Measurements from ENCODE around the gene CAMK1D.
"Not testable (repeated sequence)": the region's sequence is repeated elsewhere in the genome, so short reads cannot be mapped to it uniquely, and the experiment has no call there.

Gene CAMK1D

DNA sequence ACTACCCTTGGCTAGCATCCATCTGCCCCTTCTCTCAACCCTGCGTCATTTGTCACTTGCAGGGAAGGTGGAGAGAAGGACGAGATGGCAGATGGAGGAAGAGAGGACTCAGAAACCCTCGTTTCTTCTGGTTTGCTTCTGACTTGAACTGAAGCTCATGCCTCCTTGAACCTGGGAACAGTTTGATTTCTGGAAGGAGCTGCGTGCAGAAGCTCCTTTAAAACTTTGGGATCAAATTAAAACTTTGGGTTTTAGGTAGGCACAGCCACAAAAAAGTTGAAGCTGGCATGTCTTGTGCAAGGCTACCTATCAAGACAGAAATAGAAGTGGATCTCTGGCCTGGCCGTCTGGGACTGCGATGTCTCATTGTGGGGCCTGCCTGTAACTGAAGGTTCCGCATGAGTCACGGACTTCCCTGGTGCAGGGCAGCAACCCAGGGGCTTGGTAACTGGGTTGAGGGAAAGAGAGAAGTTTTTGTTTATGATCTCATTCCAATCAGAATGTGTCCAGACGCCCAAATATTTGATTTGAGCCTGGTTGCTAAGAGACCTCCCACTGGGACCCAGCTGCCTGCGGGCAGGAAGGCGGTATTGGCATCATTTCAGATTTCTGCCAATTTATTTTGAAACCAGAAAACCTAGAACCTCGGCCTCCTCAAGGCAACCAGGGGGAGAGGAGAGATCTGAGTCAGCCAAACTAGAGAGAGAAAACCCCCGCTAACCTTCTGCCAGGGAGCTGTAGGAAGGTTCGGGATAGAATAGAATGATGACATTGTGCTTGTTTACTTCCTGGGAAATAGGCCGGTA lies 15.8 kb upstream of the CAMK1D start:
- Histone ChIP-seq H2AFZ (ENCODE audit: low read length) (no peak overlapping the region), H3K27ac (ENCODE audit: low read length) (no peak overlapping the region)

DNA sequence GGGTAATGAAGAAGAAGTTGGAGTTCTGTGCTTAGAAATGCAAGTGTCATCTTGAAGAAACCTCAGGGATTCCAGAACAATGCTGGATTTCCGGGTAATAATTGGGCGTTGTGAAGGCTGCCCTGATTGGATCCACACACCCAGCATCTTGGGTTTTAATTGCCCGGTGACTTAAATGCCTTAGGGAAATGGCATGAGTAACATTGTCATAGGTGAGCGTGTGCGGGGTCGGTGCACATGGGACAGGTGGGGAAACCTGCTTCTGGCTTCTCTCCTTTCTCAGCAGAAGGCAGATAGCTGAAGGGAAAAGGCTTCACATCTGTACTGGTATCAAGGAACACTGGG lies 15.2 kb upstream of the CAMK1D start:
- TF ChIP-seq, protein P1, sequence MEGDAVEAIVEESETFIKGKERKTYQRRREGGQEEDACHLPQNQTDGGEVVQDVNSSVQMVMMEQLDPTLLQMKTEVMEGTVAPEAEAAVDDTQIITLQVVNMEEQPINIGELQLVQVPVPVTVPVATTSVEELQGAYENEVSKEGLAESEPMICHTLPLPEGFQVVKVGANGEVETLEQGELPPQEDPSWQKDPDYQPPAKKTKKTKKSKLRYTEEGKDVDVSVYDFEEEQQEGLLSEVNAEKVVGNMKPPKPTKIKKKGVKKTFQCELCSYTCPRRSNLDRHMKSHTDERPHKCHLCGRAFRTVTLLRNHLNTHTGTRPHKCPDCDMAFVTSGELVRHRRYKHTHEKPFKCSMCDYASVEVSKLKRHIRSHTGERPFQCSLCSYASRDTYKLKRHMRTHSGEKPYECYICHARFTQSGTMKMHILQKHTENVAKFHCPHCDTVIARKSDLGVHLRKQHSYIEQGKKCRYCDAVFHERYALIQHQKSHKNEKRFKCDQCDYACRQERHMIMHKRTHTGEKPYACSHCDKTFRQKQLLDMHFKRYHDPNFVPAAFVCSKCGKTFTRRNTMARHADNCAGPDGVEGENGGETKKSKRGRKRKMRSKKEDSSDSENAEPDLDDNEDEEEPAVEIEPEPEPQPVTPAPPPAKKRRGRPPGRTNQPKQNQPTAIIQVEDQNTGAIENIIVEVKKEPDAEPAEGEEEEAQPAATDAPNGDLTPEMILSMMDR (IDR thresholded peaks at IDR 0.05; ENCODE audit: low read length): no peak
- no peak for TF ChIP-seq EZH2 (optimal IDR thresholded peaks at IDR 0.05; ENCODE audit: low read depth, low read length)
- no peak for TF ChIP-seq EZH2phosphoT487 (IDR thresholded peaks at IDR 0.05; ENCODE audit: low read length)
- H4K20me1 ChIP-seq (ENCODE audit: insufficient read depth, low read length): no peaks in the 10 kb centered on the region
- H3K4me2 ChIP-seq (ENCODE audit: low read depth, low read length): no peak overlapping the region
- H3K9me2 ChIP-seq (replicated peaks; ENCODE audit: insufficient read depth, low read length): no peaks in the 10 kb centered on the region
- H3K4me3 ChIP-seq (ENCODE audit: low read length): no peak overlapping the region
- no peak for DNase-seq
- no peak overlapping the region for H3K9ac ChIP-seq (ENCODE audit: low read length)
- H3F3A ChIP-seq (ENCODE audit: insufficient read depth, low read length): no peaks in the 10 kb centered on the region
- H3K9me3 ChIP-seq (replicated peaks; ENCODE audit: insufficient read depth, low read length): no peaks in the 10 kb centered on the region
- H3K27ac ChIP-seq (ENCODE audit: low read length): no peak overlapping the region
- no peaks in the 10 kb centered on the region for H3K4me1 ChIP-seq (ENCODE audit: low read length)
- no peaks in the 10 kb centered on the region for H3K36me3 ChIP-seq (replicated peaks; ENCODE audit: insufficient read depth, low read length)
- H2AFZ ChIP-seq (ENCODE audit: low read length): no peak overlapping the region
- no peaks in the 10 kb centered on the region for H3K79me2 ChIP-seq (ENCODE audit: low read length)
- H3K27me3 ChIP-seq (replicated peaks; ENCODE audit: insufficient read depth, low read length): no peaks in the 10 kb centered on the region

More for the DNA sequence above, 15.8 kb upstream of the CAMK1D start:
- Histone ChIP-seq H3K4me3 (ENCODE audit: low read length) (no peak overlapping the region), H3K4me2 (ENCODE audit: low read depth, low read length) (no peak overlapping the region), H3K4me1 (ENCODE audit: low read length) (no peaks in the 10 kb centered on the region), H3K27me3 (replicated peaks; ENCODE audit: insufficient read depth, low read length) (no peaks in the 10 kb centered on the region), H3K9ac (ENCODE audit: low read length) (no peak overlapping the region), H3K79me2 (ENCODE audit: low read length) (no peaks in the 10 kb centered on the region), H4K20me1 (ENCODE audit: insufficient read depth, low read length) (no peaks in the 10 kb centered on the region), H3K36me3 (replicated peaks; ENCODE audit: insufficient read depth, low read length) (no peaks in the 10 kb centered on the region), H3F3A (ENCODE audit: insufficient read depth, low read length) (no peaks in the 10 kb centered on the region), H3K9me2 (replicated peaks; ENCODE audit: insufficient read depth, low read length) (no peaks in the 10 kb centered on the region), H3K9me3 (replicated peaks; ENCODE audit: insufficient read depth, low read length) (no peaks in the 10 kb centered on the region)
- no peak for DNase-seq
- TF ChIP-seq, protein P1 (IDR thresholded peaks at IDR 0.05; ENCODE audit: low read length): no peak
- TF ChIP-seq EZH2phosphoT487 (IDR thresholded peaks at IDR 0.05; ENCODE audit: low read length) (no peak), EZH2 (optimal IDR thresholded peaks at IDR 0.05; ENCODE audit: low read depth, low read length) (no peak)

DNA sequence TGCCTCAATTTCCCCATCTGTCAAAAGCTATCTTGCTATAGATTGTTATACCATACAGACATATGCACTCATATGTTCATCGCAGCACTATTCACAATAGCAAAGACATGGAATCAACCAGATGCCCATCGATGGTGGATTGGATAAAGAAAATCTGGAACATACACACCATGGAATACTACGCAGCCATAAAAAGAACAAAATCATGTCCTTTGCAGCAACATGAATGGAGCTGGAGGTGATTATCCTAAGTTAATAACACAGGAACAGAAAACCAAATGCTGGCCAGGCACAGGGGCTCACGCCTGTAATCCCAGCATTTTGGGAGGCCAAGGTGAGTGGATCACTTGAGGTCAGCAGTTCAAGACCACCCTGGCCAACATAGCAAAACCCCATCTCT lies 14.2 kb upstream of the CAMK1D start:
- not testable (repeated sequence) for H3K4me3 ChIP-seq (ENCODE audit: low read length); H4K20me1 ChIP-seq (ENCODE audit: insufficient read depth, low read length); H3K9ac ChIP-seq (ENCODE audit: low read length); H3K4me2 ChIP-seq (ENCODE audit: low read depth, low read length); H2AFZ ChIP-seq (ENCODE audit: low read length); H3K4me1 ChIP-seq (ENCODE audit: low read length); DNase-seq; H3K79me2 ChIP-seq (ENCODE audit: low read length); H3K27ac ChIP-seq (ENCODE audit: low read length); H3F3A ChIP-seq (ENCODE audit: insufficient read depth, low read length); H3K9me2 ChIP-seq (replicated peaks; ENCODE audit: insufficient read depth, low read length); H3K27me3 ChIP-seq (replicated peaks; ENCODE audit: insufficient read depth, low read length); H3K9me3 ChIP-seq (replicated peaks; ENCODE audit: insufficient read depth, low read length); H3K36me3 ChIP-seq (replicated peaks; ENCODE audit: insufficient read depth, low read length)
